HepG2 (cell line): ENCODE measurements around the gene ETHE1. TPM values are rescaled to one million over a fixed set of nuclear protein-coding genes. Genes with fewer than 3 reads are reported as not detected.

Experiments
- GATAD1 ChIP-seq: IDR thresholded peaks from 2 replicates; pipeline ENCODE4 v1.6.1; 2016; ENCODE audit warnings: missing genetic modification reagents, missing compliant biosample characterization
- KDM3A ChIP-seq: IDR thresholded peaks from 2 replicates; pipeline ENCODE4 v1.6.1; 2018; ENCODE audit warnings: low read depth, missing compliant biosample characterization
- KDM5A ChIP-seq: fragments of 200-600 bp; sonication (generic); IDR thresholded peaks from 2 replicates; pipeline ENCODE4 v1.7.0; 2018; ENCODE audit warnings: antibody characterized with exemption, mild to moderate bottlenecking, low read length, borderline replicate concordance
- NFKBIZ ChIP-seq: IDR thresholded peaks from 2 replicates; pipeline ENCODE4 v1.6.1; 2018; ENCODE audit warnings: missing genetic modification reagents, missing compliant biosample characterization
- NR2F6 ChIP-seq, 2 experiments: IDR thresholded peaks; 2 replicates each; pipeline ENCODE4 v1.6.1; 2016; ENCODE audit warnings: antibody characterized with exemption in 1 of 2, mild to moderate bottlenecking in 1 of 2
- RARG ChIP-seq: sonication (generic); formaldehyde crosslinking; IDR thresholded peaks from 2 replicates; pipeline ENCODE4 v1.4.0; 2020; ENCODE audit warnings: low read depth, mild to moderate bottlenecking, missing genetic modification reagents
- RBFOX2 ChIP-seq: fragments of 200-400 bp; formaldehyde crosslinking; IDR thresholded peaks from 2 replicates; pipeline ENCODE4 v1.6.1; 2017; ENCODE audit warnings: low read depth, mild to moderate bottlenecking, low read length
- ZNF264 ChIP-seq: sonication (generic); formaldehyde crosslinking; IDR thresholded peaks from 2 replicates; pipeline ENCODE4 v1.4.0; 2020; ENCODE audit warnings: missing genetic modification reagents
- ZNF335 ChIP-seq: sonication (generic); formaldehyde crosslinking; IDR thresholded peaks from 2 replicates; pipeline ENCODE4 v1.4.0; 2020; ENCODE audit warnings: missing genetic modification reagents
- ZNF33B ChIP-seq: sonication (generic); formaldehyde crosslinking; IDR thresholded peaks from 2 replicates; pipeline ENCODE4 v1.5.1; 2020; ENCODE audit warnings: mild to moderate bottlenecking, missing genetic modification reagents
- ZNF44 ChIP-seq: sonication (generic); formaldehyde crosslinking; IDR thresholded peaks from 2 replicates; pipeline ENCODE4 v1.5.1; 2020; ENCODE audit warnings: mild to moderate bottlenecking, missing genetic modification reagents
- ZNF460 ChIP-seq: sonication (generic); formaldehyde crosslinking; IDR thresholded peaks from 2 replicates; pipeline ENCODE4 v1.5.1; 2020; ENCODE audit warnings: missing genetic modification reagents, mild to moderate bottlenecking, borderline replicate concordance
- ZNF501 ChIP-seq: sonication (generic); formaldehyde crosslinking; IDR thresholded peaks from 2 replicates; pipeline ENCODE4 v1.5.1; 2020; ENCODE audit warnings: mild to moderate bottlenecking, moderate library complexity, missing genetic modification reagents
- ZNF615 ChIP-seq: sonication (generic); formaldehyde crosslinking; IDR thresholded peaks from 2 replicates; pipeline ENCODE4 v1.5.0; 2020; ENCODE audit warnings: mild to moderate bottlenecking, missing genetic modification reagents, borderline replicate concordance
- polyA plus RNA-seq, 8 experiments: library from polyadenylated mRNA; depleted of rRNA in 3 of 8; stranded (reverse) in 7 of 8; unstranded in 1 of 8; fragments of >200 nt; fragmentation: Illumina TruSeq in 4 of 8; extraction: Trizol in 4 of 8; gene quantifications; 2 replicates each; pipeline versions ENCODE4 v1.2.1 to v1.2.3, GENCODE V29; 2011 to 2016; ENCODE audit warnings: low read depth in 4 of 8, missing spikeins in 1 of 8, mixed read lengths in 1 of 8; ENCODE audit not compliant: insufficient read depth in 1 of 8
- total RNA-seq, 5 experiments: library from RNA; depleted of rRNA; stranded (reverse); fragments of >200 nt; fragmentation: Illumina TruSeq; extraction: Trizol; gene quantifications; 2 replicates each; pipeline ENCODE4 v1.2.3, GENCODE V29; 2016; ENCODE audit warnings: low read depth in 1 of 5
- TF ChIP-seq, protein P1 (sequence below): sonication (generic); formaldehyde crosslinking; IDR thresholded peaks from 2 replicates; pipeline ENCODE4 v1.4.0; 2020; ENCODE audit warnings: missing genetic modification reagents, borderline replicate concordance
- TF ChIP-seq, protein P2 (sequence below): fragments of 450-650 bp; IDR thresholded peaks from 2 replicates; pipeline ENCODE4 v1.6.1; 2016
- TF ChIP-seq, protein P3 (sequence below): sonication (generic); formaldehyde crosslinking; IDR thresholded peaks from 2 replicates; pipeline ENCODE4 v1.4.0; 2020; ENCODE audit warnings: missing genetic modification reagents
- TF ChIP-seq, protein P4 (sequence below): sonication (generic); formaldehyde crosslinking; IDR thresholded peaks from 2 replicates; pipeline ENCODE4 v1.5.0; 2020; ENCODE audit warnings: mild to moderate bottlenecking, missing genetic modification reagents, borderline replicate concordance
- TF ChIP-seq, protein P5 (sequence below): sonication (generic); formaldehyde crosslinking; IDR thresholded peaks from 2 replicates; pipeline ENCODE4 v1.8.1; 2023; ENCODE audit warnings: missing genetic modification reagents, mild to moderate bottlenecking, borderline replicate concordance
- TF ChIP-seq, protein P6 (sequence below): sonication (generic); formaldehyde crosslinking; IDR thresholded peaks from 2 replicates; pipeline ENCODE4 v1.5.0; 2020; ENCODE audit warnings: mild to moderate bottlenecking, missing genetic modification reagents

Gene ETHE1
- total and polyA plus RNA-seq, 2 of the 13 experiments (the other 11 are each of a cell fraction or from before 2014, with no cell fraction given): 32.5 to 58.4 TPM

DNA sequence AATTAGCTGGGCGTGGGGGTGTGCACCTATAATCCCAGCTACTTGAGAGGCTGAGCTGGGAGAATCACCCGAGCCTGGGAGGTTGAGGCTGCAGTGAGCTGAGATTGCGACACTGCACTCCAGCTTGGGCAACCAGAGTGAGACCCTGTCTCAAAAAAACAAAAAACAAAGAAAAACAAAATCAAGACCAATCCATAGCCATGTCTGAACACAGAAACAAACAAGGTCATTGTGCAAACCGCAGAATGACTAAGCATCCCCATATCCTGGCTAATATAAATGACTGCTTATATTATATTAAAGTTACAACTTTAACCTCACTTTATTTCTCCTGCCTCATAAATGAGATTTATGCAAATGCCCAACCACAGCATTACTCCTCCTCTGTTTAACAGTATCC is 59.3 kb downstream of the ETHE1 start (continued):
- TF ChIP-seq, protein P1, sequence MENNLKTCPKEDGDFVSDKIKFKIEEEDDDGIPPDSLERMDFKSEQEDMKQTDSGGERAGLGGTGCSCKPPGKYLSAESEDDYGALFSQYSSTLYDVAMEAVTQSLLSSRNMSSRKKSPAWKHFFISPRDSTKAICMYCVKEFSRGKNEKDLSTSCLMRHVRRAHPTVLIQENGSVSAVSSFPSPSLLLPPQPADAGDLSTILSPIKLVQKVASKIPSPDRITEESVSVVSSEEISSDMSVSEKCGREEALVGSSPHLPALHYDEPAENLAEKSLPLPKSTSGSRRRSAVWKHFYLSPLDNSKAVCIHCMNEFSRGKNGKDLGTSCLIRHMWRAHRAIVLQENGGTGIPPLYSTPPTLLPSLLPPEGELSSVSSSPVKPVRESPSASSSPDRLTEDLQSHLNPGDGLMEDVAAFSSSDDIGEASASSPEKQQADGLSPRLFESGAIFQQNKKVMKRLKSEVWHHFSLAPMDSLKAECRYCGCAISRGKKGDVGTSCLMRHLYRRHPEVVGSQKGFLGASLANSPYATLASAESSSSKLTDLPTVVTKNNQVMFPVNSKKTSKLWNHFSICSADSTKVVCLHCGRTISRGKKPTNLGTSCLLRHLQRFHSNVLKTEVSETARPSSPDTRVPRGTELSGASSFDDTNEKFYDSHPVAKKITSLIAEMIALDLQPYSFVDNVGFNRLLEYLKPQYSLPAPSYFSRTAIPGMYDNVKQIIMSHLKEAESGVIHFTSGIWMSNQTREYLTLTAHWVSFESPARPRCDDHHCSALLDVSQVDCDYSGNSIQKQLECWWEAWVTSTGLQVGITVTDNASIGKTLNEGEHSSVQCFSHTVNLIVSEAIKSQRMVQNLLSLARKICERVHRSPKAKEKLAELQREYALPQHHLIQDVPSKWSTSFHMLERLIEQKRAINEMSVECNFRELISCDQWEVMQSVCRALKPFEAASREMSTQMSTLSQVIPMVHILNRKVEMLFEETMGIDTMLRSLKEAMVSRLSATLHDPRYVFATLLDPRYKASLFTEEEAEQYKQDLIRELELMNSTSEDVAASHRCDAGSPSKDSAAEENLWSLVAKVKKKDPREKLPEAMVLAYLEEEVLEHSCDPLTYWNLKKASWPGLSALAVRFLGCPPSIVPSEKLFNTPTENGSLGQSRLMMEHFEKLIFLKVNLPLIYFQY: no peak
- TF ChIP-seq KDM5A: no peak
- TF ChIP-seq NFKBIZ (CRISPR knock-in tag): no peak
- no peak for TF ChIP-seq GATAD1 (CRISPR knock-in tag)
- TF ChIP-seq, protein P2, sequence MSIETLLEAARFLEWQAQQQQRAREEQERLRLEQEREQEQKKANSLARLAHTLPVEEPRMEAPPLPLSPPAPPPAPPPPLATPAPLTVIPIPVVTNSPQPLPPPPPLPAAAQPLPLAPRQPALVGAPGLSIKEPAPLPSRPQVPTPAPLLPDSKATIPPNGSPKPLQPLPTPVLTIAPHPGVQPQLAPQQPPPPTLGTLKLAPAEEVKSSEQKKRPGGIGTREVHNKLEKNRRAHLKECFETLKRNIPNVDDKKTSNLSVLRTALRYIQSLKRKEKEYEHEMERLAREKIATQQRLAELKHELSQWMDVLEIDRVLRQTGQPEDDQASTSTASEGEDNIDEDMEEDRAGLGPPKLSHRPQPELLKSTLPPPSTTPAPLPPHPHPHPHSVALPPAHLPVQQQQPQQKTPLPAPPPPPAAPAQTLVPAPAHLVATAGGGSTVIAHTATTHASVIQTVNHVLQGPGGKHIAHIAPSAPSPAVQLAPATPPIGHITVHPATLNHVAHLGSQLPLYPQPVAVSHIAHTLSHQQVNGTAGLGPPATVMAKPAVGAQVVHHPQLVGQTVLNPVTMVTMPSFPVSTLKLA: no peak
- no peak for TF ChIP-seq KDM3A (CRISPR knock-in tag)
- TF ChIP-seq ZNF460 (CRISPR knock-in tag): no peak
- TF ChIP-seq ZNF501 (CRISPR knock-in tag): 0 out of 2 replicates have a peak, but pooled peaks have one; percentile 29
- TF ChIP-seq RBFOX2: no peak
- TF ChIP-seq ZNF615 (CRISPR knock-in tag): no peak
- TF ChIP-seq NR2F6 (IDR thresholded peaks at IDR 0.05): no peak
- no peak for TF ChIP-seq NR2F6 (CRISPR knock-in tag; IDR thresholded peaks at IDR 0.05)
- TF ChIP-seq, protein P3, sequence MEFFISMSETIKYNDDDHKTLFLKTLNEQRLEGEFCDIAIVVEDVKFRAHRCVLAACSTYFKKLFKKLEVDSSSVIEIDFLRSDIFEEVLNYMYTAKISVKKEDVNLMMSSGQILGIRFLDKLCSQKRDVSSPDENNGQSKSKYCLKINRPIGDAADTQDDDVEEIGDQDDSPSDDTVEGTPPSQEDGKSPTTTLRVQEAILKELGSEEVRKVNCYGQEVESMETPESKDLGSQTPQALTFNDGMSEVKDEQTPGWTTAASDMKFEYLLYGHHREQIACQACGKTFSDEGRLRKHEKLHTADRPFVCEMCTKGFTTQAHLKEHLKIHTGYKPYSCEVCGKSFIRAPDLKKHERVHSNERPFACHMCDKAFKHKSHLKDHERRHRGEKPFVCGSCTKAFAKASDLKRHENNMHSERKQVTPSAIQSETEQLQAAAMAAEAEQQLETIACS (CRISPR knock-in tag): no peak
- no peak for TF ChIP-seq ZNF44 (CRISPR knock-in tag)
- TF ChIP-seq RARG (CRISPR knock-in tag): no peak
- TF ChIP-seq, protein P4, sequence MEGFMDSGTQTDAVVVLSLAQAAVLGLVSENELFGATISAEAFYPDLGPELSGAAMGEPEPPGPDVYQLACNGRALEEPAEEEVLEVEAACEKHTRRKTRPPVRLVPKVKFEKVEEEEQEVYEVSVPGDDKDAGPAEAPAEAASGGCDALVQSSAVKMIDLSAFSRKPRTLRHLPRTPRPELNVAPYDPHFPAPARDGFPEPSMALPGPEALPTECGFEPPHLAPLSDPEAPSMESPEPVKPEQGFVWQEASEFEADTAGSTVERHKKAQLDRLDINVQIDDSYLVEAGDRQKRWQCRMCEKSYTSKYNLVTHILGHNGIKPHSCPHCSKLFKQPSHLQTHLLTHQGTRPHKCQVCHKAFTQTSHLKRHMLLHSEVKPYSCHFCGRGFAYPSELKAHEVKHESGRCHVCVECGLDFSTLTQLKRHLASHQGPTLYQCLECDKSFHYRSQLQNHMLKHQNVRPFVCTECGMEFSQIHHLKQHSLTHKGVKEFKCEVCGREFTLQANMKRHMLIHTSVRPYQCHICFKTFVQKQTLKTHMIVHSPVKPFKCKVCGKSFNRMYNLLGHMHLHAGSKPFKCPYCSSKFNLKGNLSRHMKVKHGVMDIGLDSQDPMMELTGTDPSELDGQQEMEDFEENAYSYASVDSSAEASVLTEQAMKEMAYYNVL (CRISPR knock-in tag): no peak
- no peak for TF ChIP-seq ZNF264
- TF ChIP-seq ZNF335: no peak
- TF ChIP-seq, protein P5, sequence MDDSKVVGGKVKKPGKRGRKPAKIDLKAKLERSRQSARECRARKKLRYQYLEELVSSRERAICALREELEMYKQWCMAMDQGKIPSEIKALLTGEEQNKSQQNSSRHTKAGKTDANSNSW (CRISPR knock-in tag): no peak
- TF ChIP-seq, protein P6, sequence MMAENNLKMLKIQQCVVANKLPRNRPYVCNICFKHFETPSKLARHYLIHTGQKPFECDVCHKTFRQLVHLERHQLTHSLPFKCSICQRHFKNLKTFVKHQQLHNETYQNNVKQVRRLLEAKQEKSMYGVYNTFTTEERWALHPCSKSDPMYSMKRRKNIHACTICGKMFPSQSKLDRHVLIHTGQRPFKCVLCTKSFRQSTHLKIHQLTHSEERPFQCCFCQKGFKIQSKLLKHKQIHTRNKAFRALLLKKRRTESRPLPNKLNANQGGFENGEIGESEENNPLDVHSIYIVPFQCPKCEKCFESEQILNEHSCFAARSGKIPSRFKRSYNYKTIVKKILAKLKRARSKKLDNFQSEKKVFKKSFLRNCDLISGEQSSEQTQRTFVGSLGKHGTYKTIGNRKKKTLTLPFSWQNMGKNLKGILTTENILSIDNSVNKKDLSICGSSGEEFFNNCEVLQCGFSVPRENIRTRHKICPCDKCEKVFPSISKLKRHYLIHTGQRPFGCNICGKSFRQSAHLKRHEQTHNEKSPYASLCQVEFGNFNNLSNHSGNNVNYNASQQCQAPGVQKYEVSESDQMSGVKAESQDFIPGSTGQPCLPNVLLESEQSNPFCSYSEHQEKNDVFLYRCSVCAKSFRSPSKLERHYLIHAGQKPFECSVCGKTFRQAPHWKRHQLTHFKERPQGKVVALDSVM (CRISPR knock-in tag): peak; percentile 38; the same call in 1 of the 2 replicates
- TF ChIP-seq ZNF33B (CRISPR knock-in tag): no peak
